Measurements from ENCODE around the gene RASSF5.

DNA sequence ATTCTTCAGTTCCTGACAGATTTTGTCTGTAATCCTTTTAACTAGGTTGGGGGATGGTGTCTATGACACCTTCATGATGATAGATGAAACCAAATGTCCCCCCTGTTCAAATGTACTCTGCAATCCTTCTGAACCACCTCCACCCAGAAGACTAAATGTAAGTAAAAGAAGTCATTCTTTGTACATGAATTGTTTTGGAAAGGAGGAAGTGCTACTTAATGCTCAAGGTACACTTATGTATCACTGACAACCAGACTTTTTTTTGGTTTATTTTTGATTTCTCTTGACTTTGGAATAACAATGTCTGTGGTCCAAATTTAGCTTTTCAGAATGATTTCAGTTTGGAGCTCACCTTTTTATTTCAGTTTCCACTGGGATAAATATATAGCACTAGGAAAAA lies 130.3 kb downstream of the RASSF5 start:
- TF ChIP-seq, protein P1, sequence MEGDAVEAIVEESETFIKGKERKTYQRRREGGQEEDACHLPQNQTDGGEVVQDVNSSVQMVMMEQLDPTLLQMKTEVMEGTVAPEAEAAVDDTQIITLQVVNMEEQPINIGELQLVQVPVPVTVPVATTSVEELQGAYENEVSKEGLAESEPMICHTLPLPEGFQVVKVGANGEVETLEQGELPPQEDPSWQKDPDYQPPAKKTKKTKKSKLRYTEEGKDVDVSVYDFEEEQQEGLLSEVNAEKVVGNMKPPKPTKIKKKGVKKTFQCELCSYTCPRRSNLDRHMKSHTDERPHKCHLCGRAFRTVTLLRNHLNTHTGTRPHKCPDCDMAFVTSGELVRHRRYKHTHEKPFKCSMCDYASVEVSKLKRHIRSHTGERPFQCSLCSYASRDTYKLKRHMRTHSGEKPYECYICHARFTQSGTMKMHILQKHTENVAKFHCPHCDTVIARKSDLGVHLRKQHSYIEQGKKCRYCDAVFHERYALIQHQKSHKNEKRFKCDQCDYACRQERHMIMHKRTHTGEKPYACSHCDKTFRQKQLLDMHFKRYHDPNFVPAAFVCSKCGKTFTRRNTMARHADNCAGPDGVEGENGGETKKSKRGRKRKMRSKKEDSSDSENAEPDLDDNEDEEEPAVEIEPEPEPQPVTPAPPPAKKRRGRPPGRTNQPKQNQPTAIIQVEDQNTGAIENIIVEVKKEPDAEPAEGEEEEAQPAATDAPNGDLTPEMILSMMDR (IDR thresholded peaks at IDR 0.05; ENCODE audit: borderline replicate concordance, extremely low read depth, low read length, poor library complexity, severe bottlenecking): no peak
- no peak for TF ChIP-seq EZH2 (IDR thresholded peaks at IDR 0.05; ENCODE audit: borderline replicate concordance, low read depth, low read length, severe bottlenecking)

Data from DND-41 (cell line).